Measurements from ENCODE around the gene LCMT1. TPM values are rescaled to one million over a fixed set of nuclear protein-coding genes. Genes with fewer than 3 reads are reported as not detected.

Gene LCMT1
- total and polyA plus RNA-seq, 4 donors, result 21.0 to 34.8 (median 31.0) TPM

DNA sequence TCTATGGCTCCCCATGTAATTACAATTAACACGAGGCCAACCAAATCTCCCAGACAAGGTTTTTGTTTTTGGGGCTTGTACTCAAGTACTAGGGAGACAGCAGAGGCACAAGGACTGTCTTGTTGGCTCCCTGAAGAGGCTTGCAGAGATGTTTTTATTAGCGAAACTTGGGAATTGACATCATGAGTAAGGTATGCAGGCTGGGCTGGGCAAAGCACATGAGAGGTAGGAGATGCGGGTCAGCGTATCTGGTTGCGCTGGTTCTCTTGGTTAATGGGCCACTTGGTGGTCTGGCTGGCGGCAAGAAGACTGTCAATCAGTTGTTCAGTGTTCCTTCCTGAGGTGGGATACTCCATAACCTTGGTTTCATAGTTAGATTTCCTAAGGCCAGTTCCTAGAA is 28.9 kb downstream of the LCMT1 start:
- Histone ChIP-seq H3K27me3 (ENCODE audit: control insufficient read depth in 3 of 3, insufficient read depth in 3 of 3, low read length in 2 of 3) (no peaks in the 10 kb centered on the region), H3K4me1 (ENCODE audit: control insufficient read depth in 5 of 5, insufficient read depth in 5 of 5, low read length in 5 of 5) (no peaks in the 10 kb centered on the region), H3K36me3 (ENCODE audit: control insufficient read depth in 4 of 4, insufficient read depth in 4 of 4, low read length in 4 of 4) (peaks cover 18 to 37% (median 22%) of the 10 kb centered on the region in 4 donors), H3K9ac (ENCODE audit: insufficient read depth in 1 of 2, low read length in 2 of 2) (no peak overlapping the region), H3K9me3 (ENCODE audit: control insufficient read depth in 4 of 4, insufficient read depth in 3 of 4, low read length in 3 of 4) (no peaks in the 10 kb centered on the region), H3K27ac (ENCODE audit: low read depth in 1 of 2, low read length in 1 of 2) (no peak overlapping the region), H3K4me3 (no peak overlapping the region)
- TF ChIP-seq, protein P1, sequence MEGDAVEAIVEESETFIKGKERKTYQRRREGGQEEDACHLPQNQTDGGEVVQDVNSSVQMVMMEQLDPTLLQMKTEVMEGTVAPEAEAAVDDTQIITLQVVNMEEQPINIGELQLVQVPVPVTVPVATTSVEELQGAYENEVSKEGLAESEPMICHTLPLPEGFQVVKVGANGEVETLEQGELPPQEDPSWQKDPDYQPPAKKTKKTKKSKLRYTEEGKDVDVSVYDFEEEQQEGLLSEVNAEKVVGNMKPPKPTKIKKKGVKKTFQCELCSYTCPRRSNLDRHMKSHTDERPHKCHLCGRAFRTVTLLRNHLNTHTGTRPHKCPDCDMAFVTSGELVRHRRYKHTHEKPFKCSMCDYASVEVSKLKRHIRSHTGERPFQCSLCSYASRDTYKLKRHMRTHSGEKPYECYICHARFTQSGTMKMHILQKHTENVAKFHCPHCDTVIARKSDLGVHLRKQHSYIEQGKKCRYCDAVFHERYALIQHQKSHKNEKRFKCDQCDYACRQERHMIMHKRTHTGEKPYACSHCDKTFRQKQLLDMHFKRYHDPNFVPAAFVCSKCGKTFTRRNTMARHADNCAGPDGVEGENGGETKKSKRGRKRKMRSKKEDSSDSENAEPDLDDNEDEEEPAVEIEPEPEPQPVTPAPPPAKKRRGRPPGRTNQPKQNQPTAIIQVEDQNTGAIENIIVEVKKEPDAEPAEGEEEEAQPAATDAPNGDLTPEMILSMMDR (IDR thresholded peaks at IDR 0.05; ENCODE audit: control extremely low read depth, extremely low read depth), result no peak
- DNase-seq, result no peak
- WGBS, 2 donors, result 88 to 95% methylated on average over 6 of the region's 6 CpGs
- ATAC-seq (ENCODE audit: insufficient read depth, low FRiP score), result no peak

DNA sequence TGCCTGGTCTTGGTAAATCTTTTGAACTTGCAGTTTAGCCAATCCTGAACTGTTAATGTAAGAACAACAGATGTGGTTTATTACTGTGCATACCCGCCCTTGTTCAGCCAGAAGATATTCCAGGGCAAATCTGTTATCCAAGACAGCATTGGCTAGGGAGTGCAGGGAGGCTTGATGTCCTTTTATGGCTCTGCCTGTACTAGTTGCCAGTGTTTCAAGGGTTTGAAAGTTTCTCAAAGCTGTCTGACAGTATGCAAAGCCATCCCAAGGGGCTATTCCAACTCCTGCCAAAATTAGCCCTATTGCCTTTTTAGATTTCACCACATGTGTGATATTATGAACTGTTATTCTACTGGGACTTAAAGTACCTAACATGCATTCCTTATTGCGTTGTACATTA is 30.1 kb downstream of the LCMT1 start:
- Histone ChIP-seq H3K9me3 (ENCODE audit: control insufficient read depth in 4 of 4, insufficient read depth in 3 of 4, low read length in 3 of 4) (no peaks in the 10 kb centered on the region), H3K4me3 (no peak overlapping the region), H3K4me1 (ENCODE audit: control insufficient read depth in 5 of 5, insufficient read depth in 5 of 5, low read length in 5 of 5) (no peaks in the 10 kb centered on the region), H3K36me3 (ENCODE audit: control insufficient read depth in 4 of 4, insufficient read depth in 4 of 4, low read length in 4 of 4) (peaks cover 18 to 35% (median 22%) of the 10 kb centered on the region in 4 donors), H3K27ac (ENCODE audit: low read depth in 1 of 2, low read length in 1 of 2) (no peak overlapping the region), H3K27me3 (ENCODE audit: control insufficient read depth in 3 of 3, insufficient read depth in 3 of 3, low read length in 2 of 3) (no peaks in the 10 kb centered on the region), H3K9ac (ENCODE audit: insufficient read depth in 1 of 2, low read length in 2 of 2) (no peak overlapping the region)
- WGBS, 2 donors, result 88 to 89% methylated on average over 2 of the region's 2 CpGs
- no peak for ATAC-seq (ENCODE audit: insufficient read depth, low FRiP score)
- no peak for DNase-seq
- TF ChIP-seq, protein P1 (IDR thresholded peaks at IDR 0.05; ENCODE audit: control extremely low read depth, extremely low read depth), result no peak

GRCh38 chr16:25143928-25144327 is 32.4 kb downstream of the LCMT1 start:
- peak in 1 of 3 donors; percentile 4 for DNase-seq
- ATAC-seq (ENCODE audit: insufficient read depth, low FRiP score), result no peak
- Histone ChIP-seq H3K27me3 (ENCODE audit: control insufficient read depth in 3 of 3, insufficient read depth in 3 of 3, low read length in 2 of 3) (no peaks in the 10 kb centered on the region), H3K36me3 (ENCODE audit: control insufficient read depth in 4 of 4, insufficient read depth in 4 of 4, low read length in 4 of 4) (peaks cover 16 to 31% (median 20%) of the 10 kb centered on the region in 4 donors), H3K4me1 (ENCODE audit: control insufficient read depth in 5 of 5, insufficient read depth in 5 of 5, low read length in 5 of 5) (no peaks in the 10 kb centered on the region), H3K9me3 (ENCODE audit: control insufficient read depth in 4 of 4, insufficient read depth in 3 of 4, low read length in 3 of 4) (no peaks in the 10 kb centered on the region), H3K9ac (ENCODE audit: insufficient read depth in 1 of 2, low read length in 2 of 2) (no peak overlapping the region), H3K4me3 (no peak overlapping the region), H3K27ac (ENCODE audit: low read depth in 1 of 2, low read length in 1 of 2) (no peak overlapping the region)
- 43 to 79% methylated on average over 2 of the region's 2 CpGs for WGBS, 2 donors
- TF ChIP-seq, protein P1 (IDR thresholded peaks at IDR 0.05; ENCODE audit: control extremely low read depth, extremely low read depth), result no peak

DNA sequence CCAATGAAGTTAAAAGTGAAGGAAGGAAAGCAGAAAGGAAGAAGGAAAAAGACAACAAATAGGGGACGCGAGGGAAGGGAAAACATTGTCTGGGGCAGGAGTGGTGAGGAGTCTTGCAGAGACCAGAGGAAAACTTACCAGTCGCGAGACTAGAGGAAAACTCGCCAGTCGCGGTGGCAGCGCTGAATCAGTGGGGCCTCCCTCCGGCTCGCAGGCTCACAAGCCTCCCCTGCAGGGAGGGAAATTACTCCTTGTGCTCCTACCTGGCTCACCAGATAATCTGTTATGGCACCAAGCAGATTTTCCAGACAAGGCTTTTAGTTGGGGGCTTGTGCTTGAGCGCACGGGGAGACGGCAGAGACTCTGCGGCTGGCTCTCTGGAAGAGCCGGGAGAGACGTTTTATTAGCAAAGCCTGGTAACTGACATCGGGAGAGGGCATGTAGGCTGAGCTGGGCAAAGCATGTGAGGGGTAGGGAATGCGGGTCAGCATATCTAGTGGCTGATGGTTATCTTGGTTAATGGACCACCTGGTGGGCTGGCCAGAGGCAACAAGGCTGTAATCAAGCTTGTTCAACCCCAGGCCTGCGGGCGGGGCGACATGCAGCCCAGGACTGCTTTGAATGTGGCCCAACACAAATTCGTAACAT is 37.1 kb downstream of the LCMT1 start:
- ATAC-seq (ENCODE audit: insufficient read depth, low FRiP score) (no peak), DNase-seq (no peak)
- Histone ChIP-seq H3K27me3 (ENCODE audit: control insufficient read depth in 3 of 3, insufficient read depth in 3 of 3, low read length in 2 of 3) (no peaks in the 10 kb centered on the region), H3K9me3 (ENCODE audit: control insufficient read depth in 4 of 4, insufficient read depth in 3 of 4, low read length in 3 of 4) (no peaks in the 10 kb centered on the region), H3K4me1 (ENCODE audit: control insufficient read depth in 5 of 5, insufficient read depth in 5 of 5, low read length in 5 of 5) (no peaks in the 10 kb centered on the region), H3K27ac (ENCODE audit: low read depth in 1 of 2, low read length in 1 of 2) (no peak overlapping the region), H3K4me3 (no peak overlapping the region), H3K9ac (ENCODE audit: insufficient read depth in 1 of 2, low read length in 2 of 2) (no peak overlapping the region), H3K36me3 (ENCODE audit: control insufficient read depth in 4 of 4, insufficient read depth in 4 of 4, low read length in 4 of 4) (peaks cover 13 to 27% (median 16%) of the 10 kb centered on the region in 4 donors)
- WGBS, 2 donors, result 92 to 93% methylated on average over 22 of the region's 22 CpGs
- TF ChIP-seq, protein P1 (IDR thresholded peaks at IDR 0.05; ENCODE audit: control extremely low read depth, extremely low read depth), result no peak

Data from lung (tissue), 12 donors.